Left lobe of liver (tissue), 2 donors: ENCODE results near the gene MMP19. TPM values are rescaled to one million over a fixed set of nuclear protein-coding genes. Genes with fewer than 3 reads are reported as not detected.

ENCODE experiments used
- ATAC-seq: fragments of 200-7000 bp; cut with Tn5 transposase; one replicate; pipeline ENCODE4 v1.9.1; 2020; ENCODE audit warnings: mild to moderate bottlenecking, moderate library complexity
- DNase-seq: peaks from one replicate; pipeline ENCODE4 v3.0.0-alpha.2; 2020; ENCODE audit warnings: low spot score
- total RNA-seq: library from RNA; stranded (reverse); gene quantifications from one replicate; pipeline ENCODE4 v1.2.1, GENCODE V29; 2021
- donor health status: DM: no; HTN: no; CAD: no; lungs with moderate emphysema.
- donor health status: DM: no; HTN: yes; CAD: no.

MMP19 gene
- total RNA-seq, 1 donor from 2014 or later = 2.2 TPM

DNA sequence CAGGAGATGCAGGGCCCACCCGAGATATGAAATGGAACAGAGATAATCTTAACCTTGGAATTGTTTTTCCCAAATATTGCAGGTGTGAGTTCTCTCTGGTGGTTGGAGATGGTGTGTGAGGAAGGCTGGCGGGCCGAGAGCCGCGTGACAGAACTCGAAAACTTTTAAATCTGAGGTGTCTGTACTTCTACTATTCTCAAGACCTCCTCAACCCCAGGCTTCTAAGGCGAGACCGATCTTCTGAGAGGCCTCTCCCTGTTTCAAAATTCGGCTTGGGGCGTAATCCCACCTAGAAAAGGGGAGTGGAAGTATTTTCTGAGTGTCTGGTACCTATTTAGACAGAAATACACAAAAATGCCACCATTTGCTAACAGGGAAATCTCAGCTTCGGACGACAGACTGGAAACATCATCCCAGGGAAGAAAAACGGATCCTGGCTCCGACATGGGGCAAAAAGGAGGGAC is 25.8 kb downstream of the MMP19 start:
- no peak for ATAC-seq

DNA sequence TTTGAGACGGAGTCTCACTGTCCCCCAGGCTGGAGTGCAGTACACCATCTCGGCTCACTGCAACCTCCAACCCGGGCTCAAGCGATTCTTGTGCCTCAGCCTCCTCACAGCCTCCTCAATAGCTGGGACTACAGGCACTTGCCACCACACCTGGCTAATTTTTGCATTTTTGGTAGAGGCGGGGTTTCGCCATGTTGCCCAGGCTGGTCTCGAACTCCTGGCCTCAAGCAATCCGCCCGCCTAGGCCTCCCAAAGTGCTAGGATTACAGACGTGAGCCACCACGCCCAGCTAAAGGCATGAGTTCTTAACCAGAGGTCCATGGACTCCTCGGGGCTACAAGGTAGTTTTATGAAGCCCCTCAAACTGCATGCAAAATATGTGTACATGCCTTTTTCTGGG is 27.3 kb downstream of the MMP19 start:
- DNase-seq (no peak), ATAC-seq (no peak)

More for the DNA sequence above, 25.8 kb downstream of the MMP19 start:
- DNase-seq = no peak

DNA sequence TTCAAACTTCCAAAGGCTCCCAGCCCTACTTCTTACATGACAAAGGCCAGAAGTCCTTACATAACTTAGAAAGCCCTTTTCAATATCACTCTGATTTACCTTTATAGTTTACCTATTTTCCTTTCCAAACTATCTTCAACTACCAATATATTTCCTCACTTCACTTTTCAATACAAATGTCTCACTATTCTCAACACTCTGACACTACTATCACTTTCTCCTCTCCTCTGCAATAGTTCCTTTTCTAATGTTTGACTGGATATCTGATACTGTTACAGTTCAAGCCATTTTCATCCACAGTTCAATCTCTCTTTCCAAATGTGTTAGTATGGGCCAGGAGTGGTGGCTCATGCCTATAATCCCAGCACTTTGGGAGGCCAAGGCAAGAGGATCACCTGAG is 28.5 kb downstream of the MMP19 start:
- no peak for ATAC-seq
- no peak for DNase-seq

DNA sequence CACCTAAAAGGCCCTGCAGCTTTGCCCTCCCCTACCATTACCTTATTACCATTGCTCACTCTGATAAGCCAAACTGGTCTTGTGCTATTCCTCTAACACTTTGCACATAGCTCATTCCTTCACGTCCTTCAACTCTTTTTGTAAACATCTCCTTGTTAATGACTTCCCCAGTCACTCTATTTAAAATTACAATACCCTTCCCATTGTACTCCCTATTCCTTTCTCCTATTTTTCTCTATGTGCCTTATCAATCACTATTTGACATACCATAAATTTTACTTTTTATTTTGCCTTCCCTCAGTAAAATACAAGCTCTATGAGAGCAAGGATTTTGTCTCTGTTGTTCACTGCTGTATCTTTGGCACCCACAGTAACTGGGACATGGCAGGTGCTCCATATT is 30.6 kb downstream of the MMP19 start:
- DNase-seq (no peak), ATAC-seq (no peak)

DNA sequence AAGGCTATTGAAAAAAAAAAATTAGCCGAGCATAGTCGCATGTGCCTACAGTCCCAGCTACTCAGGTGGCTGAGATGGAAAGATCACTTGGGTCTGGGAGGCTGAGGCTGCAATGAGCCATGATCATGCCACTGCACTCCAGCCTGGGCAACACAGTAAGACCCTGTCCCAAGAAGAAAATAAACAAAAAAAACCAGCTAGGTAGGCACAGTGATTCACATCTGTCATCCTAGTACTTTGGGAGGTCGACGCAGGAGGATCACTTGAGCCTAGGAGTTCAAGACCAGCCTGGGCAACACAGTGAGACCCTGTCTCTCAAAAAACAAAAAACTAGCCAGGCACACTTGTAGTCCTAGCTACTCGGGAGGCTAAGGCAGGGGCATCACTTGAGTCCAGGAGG is 33.5 kb downstream of the MMP19 start:
- ATAC-seq (no peak), DNase-seq (no peak)

DNA sequence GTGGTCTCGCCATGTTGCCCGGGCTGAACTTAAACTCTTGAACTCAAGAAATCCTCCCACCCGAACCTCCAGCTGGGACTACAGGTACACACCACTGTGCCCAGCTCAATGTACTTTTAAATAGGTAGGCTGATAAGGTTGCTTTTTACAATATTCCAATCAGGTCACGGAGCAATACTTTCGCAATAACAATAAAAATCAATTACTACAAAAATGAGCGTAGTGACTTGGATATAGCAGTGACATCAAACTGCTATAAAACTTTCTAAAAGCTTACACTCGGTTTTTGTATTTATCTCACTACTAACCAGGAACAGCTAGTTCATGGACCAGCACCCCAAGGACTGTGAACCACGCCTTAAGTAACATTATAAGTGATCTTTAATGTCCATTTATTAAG is 35.8 kb downstream of the MMP19 start:
- ATAC-seq (no peak), DNase-seq (no peak)

DNA sequence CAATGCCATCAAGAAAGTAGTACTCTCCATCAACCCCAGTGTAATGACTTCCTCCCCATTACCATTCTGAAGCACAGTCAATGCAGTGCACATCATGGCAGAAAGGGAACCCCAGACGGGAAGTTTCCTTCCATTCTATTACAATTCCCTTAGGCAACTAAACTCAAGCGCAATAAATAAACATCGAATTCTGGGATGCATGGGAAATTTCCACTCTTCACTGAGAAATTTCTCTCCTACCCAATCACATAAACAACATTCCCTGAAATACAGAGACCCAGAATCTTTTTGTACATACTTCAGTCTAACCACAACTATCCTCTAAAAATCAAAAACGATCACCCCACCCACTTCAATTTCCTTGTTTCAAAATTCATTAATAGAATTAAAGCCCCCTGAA is 45.2 kb downstream of the MMP19 start:
- ATAC-seq = no peak

DNA sequence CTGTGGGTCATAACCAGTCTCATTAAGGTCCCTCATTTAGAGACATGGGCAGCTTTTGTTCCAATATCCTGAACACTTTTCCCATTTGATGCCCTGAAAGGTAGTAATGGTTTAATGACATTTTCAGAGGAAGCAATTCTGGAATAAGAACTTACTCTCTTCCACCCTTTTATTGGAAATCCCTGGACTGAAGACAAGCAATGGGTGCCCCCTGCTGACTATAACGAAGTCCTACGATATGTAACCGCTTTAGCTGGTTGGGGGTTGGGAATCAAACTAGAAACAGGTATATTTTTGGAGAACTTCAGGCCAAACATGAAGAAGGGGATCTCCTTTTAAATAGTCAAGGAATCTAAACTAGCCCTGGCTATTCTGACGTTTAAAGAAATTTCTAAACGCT is 45.7 kb downstream of the MMP19 start:
- DNase-seq = no peak

More for the DNA sequence above, 45.2 kb downstream of the MMP19 start:
- DNase-seq = no peak

DNA sequence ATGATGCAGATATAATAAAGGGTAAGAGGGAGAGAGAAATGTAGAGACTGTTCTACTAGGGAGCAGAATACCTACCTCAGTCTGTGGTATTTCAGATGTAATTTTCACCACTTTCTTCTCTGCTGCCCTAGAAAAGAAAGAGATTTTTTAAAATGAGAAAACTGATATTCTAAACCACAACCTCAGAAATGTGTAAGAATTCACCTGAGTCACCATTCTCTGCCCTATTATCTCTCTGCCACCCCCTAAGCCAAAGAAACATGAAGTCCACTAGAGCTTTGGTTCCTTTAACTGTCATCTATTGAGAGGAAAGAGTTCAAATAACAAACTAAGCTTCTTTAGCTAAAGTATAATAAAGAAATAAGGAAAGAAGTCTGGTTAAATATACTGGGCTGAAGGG is 46.8 kb downstream of the MMP19 start:
- no peak for DNase-seq
- no peak for ATAC-seq

More for the DNA sequence above, 45.7 kb downstream of the MMP19 start:
- ATAC-seq = peak; percentile 73

DNA sequence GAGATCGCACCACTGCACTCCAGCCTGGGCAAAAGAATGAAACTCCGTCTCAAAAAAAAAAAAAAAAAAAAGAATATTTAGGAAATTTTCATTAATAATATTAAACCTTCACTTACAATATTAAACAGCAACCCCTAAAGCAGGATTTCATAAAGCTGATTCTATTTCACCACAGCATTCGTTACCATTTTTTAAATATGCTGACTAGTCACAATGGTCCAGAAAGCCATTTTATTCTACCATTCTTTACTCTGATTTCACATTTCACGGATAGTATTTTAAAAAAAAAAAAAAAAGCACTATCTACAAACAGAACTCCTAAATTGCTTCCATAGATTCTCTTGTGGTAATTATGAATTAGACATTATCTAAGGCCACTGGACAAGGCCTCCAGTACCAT is 52.8 kb downstream of the MMP19 start:
- no peak for ATAC-seq
- no peak for DNase-seq

DNA sequence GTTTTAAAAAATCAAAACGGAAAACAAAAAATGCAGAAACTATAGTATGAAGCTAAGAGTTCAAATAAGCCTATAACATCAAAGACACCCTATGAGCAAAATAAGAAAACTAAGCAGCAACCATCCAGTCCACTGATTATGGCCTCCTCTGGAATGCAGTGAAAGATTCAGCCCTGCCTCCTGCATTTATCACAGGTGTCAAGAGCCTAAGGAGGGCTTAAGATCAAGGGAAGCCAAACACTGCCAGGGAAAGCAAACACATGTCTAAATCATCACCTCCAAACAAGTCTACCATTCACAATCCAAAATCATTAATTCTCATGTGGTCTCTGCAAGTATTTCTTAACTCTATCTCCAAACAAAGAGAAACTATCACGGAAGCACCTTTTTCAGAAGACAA is 53.6 kb downstream of the MMP19 start:
- no peak for ATAC-seq
- no peak for DNase-seq

DNA sequence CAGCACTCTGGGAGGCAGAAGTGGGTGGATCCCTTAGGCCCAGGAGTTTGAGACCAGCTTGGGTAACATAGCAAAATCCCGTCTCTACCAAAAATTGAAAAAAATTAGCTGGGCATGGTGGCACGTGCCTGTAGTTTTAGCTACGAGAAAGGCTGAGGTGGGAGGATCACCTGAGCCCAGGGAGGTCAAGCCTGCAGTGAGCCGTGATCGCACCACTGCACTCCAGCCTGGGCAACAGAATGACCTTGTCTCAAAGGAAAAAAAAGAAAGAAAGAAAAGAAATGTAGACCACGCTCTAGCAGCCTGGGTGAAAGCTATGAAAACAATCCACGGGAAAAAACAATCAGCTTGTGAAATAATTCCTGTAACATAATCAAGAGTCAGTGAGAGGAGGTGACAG is 54.2 kb downstream of the MMP19 start:
- ATAC-seq (no peak), DNase-seq (no peak)

Other genes with a start within 250 kb of the MMP19 start
- not detected for gene OR10P1, start 206.0 kb downstream of the MMP19 start, total RNA-seq
- 16.9 TPM for gene ITGA7, start 135.0 kb downstream of the MMP19 start, total RNA-seq
- 97.2 TPM for gene BLOC1S1, start 126.9 kb downstream of the MMP19 start, total RNA-seq
- gene RDH5, start 122.5 kb downstream of the MMP19 start, total RNA-seq = 60.0 TPM
- gene CD63, start 113.9 kb downstream of the MMP19 start, total RNA-seq = 203 TPM
- 1.1 TPM for gene GDF11, start 99.8 kb downstream of the MMP19 start, total RNA-seq
- gene SARNP, start 25.2 kb downstream of the MMP19 start, total RNA-seq = 11.9 TPM
- gene ORMDL2, start 24.9 kb downstream of the MMP19 start, total RNA-seq = 28.4 TPM
- gene DNAJC14, start 13.3 kb downstream of the MMP19 start, total RNA-seq = 14.2 TPM
- gene PYM1, start 85.0 kb upstream of the MMP19 start, total RNA-seq = 16.5 TPM
- 4.9 TPM for gene DGKA, start 88.2 kb upstream of the MMP19 start, total RNA-seq
- gene PMEL, start 123.1 kb upstream of the MMP19 start, total RNA-seq = 5.4 TPM
- gene CDK2, start 123.9 kb upstream of the MMP19 start, total RNA-seq = 11.0 TPM
- gene RAB5B, start 131.1 kb upstream of the MMP19 start, total RNA-seq = 46.5 TPM
- gene SUOX, start 154.3 kb upstream of the MMP19 start, total RNA-seq = 56.1 TPM
- gene IKZF4, start 178.1 kb upstream of the MMP19 start, total RNA-seq = 2.3 TPM
- gene RPS26, start 199.0 kb upstream of the MMP19 start, total RNA-seq = 31.2 TPM
- 93.2 TPM for gene ERBB3, start 237.2 kb upstream of the MMP19 start, total RNA-seq